ENCODE results near the gene ATF6B. TPM values are rescaled to one million over a fixed set of nuclear protein-coding genes. Genes with fewer than 3 reads are reported as not detected.

ATF6B gene
- total and polyA plus RNA-seq, 2 of the 13 experiments (the other 11 are each of a cell fraction or from before 2014, with no cell fraction given), result 18.1 to 44.0 TPM

- ATAC-seq (no peak; the same call in 2 of the 3 replicates), FAIRE-seq (no peak), DNase-seq (ENCODE audit: low spot score) (no peak)
- no peaks in the 10 kb centered on the region for H3K79me2 ChIP-seq (ENCODE audit: insufficient read depth, low read length)
- intact Hi-C loops (cut with micrococcal nuclease; ENCODE audit: unreplicated experiment), result no loop called here
- H3K4me3 ChIP-seq (replicated peaks in 1 of 3; ENCODE audit: insufficient read depth in 1 of 3, low read depth in 2 of 3, low read length in 3 of 3), result no peak overlapping the region
- 97% methylated on average over 29 of the region's 30 CpGs for WGBS (ENCODE audit: low lambda C conversion rate)
- in situ Hi-C loops (cut with HindIII; ENCODE audit: extremely low pct_ligation_motif_present, low pct_unique_long_range_greater_than_20kb), result no loop called here
- TF ChIP-seq HDAC6 (IDR thresholded peaks at IDR 0.05; ENCODE audit: low read depth, low read length) (no peak), POLR2A (IDR thresholded peaks at IDR 0.05; ENCODE audit: insufficient read depth in 1 of 2, low read depth in 2 of 2, low read length in 2 of 2) (0 out of 4 replicates have a peak, but pooled peaks of 1 of the 2 experiments have one; percentile 38), RBM22 (optimal IDR thresholded peaks at IDR 0.05; ENCODE audit: low read length) (peak; percentile 68), MXD1 (CRISPR knock-in tag; IDR thresholded peaks at IDR 0.05) (0 out of 2 replicates have a peak, but pooled peaks have one; percentile 41), ZNF354B (CRISPR knock-in tag; IDR thresholded peaks at IDR 0.05) (no peak), TBL1XR1 (IDR thresholded peaks at IDR 0.05; ENCODE audit: borderline replicate concordance, low read length, partially characterized antibody) (no peak), AGO2 (optimal IDR thresholded peaks at IDR 0.05; ENCODE audit: low read depth, low read length) (peak; percentile 87), RBFOX2 (IDR thresholded peaks at IDR 0.05; ENCODE audit: low read depth, low read length) (peak; percentile 77), STAG1 (CRISPR knock-in tag; IDR thresholded peaks at IDR 0.05) (peak; percentile 19; the same call in 1 of the 2 replicates), U2AF1 (optimal IDR thresholded peaks at IDR 0.05; ENCODE audit: low read depth, low read length) (no peak)
- TF ChIP-seq, protein P1, sequence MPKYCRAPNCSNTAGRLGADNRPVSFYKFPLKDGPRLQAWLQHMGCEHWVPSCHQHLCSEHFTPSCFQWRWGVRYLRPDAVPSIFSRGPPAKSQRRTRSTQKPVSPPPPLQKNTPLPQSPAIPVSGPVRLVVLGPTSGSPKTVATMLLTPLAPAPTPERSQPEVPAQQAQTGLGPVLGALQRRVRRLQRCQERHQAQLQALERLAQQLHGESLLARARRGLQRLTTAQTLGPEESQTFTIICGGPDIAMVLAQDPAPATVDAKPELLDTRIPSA (CRISPR knock-in tag; IDR thresholded peaks at IDR 0.05; ENCODE audit: borderline replicate concordance), result no peak
- TF ChIP-seq, protein P2, sequence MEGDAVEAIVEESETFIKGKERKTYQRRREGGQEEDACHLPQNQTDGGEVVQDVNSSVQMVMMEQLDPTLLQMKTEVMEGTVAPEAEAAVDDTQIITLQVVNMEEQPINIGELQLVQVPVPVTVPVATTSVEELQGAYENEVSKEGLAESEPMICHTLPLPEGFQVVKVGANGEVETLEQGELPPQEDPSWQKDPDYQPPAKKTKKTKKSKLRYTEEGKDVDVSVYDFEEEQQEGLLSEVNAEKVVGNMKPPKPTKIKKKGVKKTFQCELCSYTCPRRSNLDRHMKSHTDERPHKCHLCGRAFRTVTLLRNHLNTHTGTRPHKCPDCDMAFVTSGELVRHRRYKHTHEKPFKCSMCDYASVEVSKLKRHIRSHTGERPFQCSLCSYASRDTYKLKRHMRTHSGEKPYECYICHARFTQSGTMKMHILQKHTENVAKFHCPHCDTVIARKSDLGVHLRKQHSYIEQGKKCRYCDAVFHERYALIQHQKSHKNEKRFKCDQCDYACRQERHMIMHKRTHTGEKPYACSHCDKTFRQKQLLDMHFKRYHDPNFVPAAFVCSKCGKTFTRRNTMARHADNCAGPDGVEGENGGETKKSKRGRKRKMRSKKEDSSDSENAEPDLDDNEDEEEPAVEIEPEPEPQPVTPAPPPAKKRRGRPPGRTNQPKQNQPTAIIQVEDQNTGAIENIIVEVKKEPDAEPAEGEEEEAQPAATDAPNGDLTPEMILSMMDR (CRISPR knock-in tag; IDR thresholded peaks at IDR 0.05), result peak; percentile 41
- ChIA-PET CTCF (ENCODE audit: low intra/inter-chr PET ratio, low total read pairs) (interaction anchor here (0.9 kb wide), 1 partner anchor 47 kb away, joined by 3 read pairs; no protein-coding TSS in a partner anchor), POLR2A (interaction anchor here (1.0 kb wide), 1 partner anchor 29 kb away, joined by 3 read pairs; no protein-coding TSS in a partner anchor)
- no peak overlapping the region for H3K4me2 ChIP-seq (ENCODE audit: low read depth, low read length)
- H4K20me1 ChIP-seq (ENCODE audit: insufficient read depth, low read length), result no peaks in the 10 kb centered on the region
- no peak overlapping the region for H3K9ac ChIP-seq (ENCODE audit: insufficient read depth, low read depth, low read length)
- H3K27ac ChIP-seq (ENCODE audit: extremely low read length, insufficient read depth, low read length), result no peak overlapping the region
- BruUV-seq (replicated peaks), result no TSS peak
- H3K27me3 ChIP-seq (ENCODE audit: control insufficient read depth in 1 of 2, insufficient read depth in 2 of 2, low read length in 2 of 2), result no peaks in the 10 kb centered on the region
- H3K9me3 ChIP-seq (ENCODE audit: low read length), result no peaks in the 10 kb centered on the region
- no peak overlapping the region for H2AFZ ChIP-seq (ENCODE audit: low read length)
- H3K36me3 ChIP-seq (replicated peaks in 1 of 2; ENCODE audit: control insufficient read depth in 1 of 2, insufficient read depth in 2 of 2, low read length in 2 of 2), result peaks cover 20 to 60% of the 10 kb centered on the region in 2 experiments
- no peaks in the 10 kb centered on the region for H3K4me1 ChIP-seq (ENCODE audit: insufficient read depth, low read length)
These were observed 38.5 kb upstream of the ATF6B start for GRCh38 chr6:32166411-32167061.

Measured in HepG2 (cell line).